GM21717 (cell line): ENCODE data around the gene LITAF.

Experiments
- ATAC-seq: cut with Tn5 transposase; IDR thresholded peaks from one replicate; pipeline ENCODE4 v1.9.1; 2021; ENCODE audit warnings: mild to moderate bottlenecking, moderate library complexity; ENCODE audit not compliant: unreplicated experiment

The LITAF gene

GRCh38 chr16:11554053-11554452 lies 32.7 kb downstream of the LITAF start:
- ATAC-seq: no peak

- ATAC-seq: no peak
Measured at GRCh38 chr16:11553371-11553770, 33.3 kb downstream of the LITAF start.

GRCh38 chr16:11552440-11552839 lies 34.3 kb downstream of the LITAF start:
- no peak for ATAC-seq

- no peak for ATAC-seq
Measured at GRCh38 chr16:11551842-11552241, 34.9 kb downstream of the LITAF start.

- no peak for ATAC-seq
Measured at GRCh38 chr16:11550791-11551498, 35.8 kb downstream of the LITAF start.

- ATAC-seq: no peak
Measured at GRCh38 chr16:11547118-11547916, 39.4 kb downstream of the LITAF start.

GRCh38 chr16:11546608-11547061 lies 40.1 kb downstream of the LITAF start:
- ATAC-seq: no peak

GRCh38 chr16:11543661-11544393 lies 42.9 kb downstream of the LITAF start:
- ATAC-seq: no peak

- ATAC-seq: no peak
Measured at GRCh38 chr16:11542069-11542744, 44.5 kb downstream of the LITAF start.

GRCh38 chr16:11539641-11540050 lies 47.1 kb downstream of the LITAF start:
- ATAC-seq: no peak

GRCh38 chr16:11538880-11539279 lies 47.8 kb downstream of the LITAF start:
- ATAC-seq: no peak

- no peak for ATAC-seq
Measured at GRCh38 chr16:11536104-11536866, 50.4 kb downstream of the LITAF start.

- ATAC-seq: no peak
Measured at GRCh38 chr16:11535494-11535893, 51.2 kb downstream of the LITAF start.

GRCh38 chr16:11534262-11534661 lies 52.5 kb downstream of the LITAF start:
- no peak for ATAC-seq

GRCh38 chr16:11533588-11533987 lies 53.1 kb downstream of the LITAF start:
- no peak for ATAC-seq

GRCh38 chr16:11530171-11530940 lies 56.4 kb downstream of the LITAF start:
- ATAC-seq: no peak

GRCh38 chr16:11529285-11529684 lies 57.4 kb downstream of the LITAF start:
- no peak for ATAC-seq

GRCh38 chr16:11528053-11528452 lies 58.7 kb downstream of the LITAF start:
- ATAC-seq: no peak

GRCh38 chr16:11526655-11527350 lies 59.9 kb downstream of the LITAF start:
- no peak for ATAC-seq
